Caco-2 (cell line): ENCODE data around the gene REV3L. TPM values are rescaled to one million over a fixed set of nuclear protein-coding genes. Genes with fewer than 3 reads are reported as not detected.

Source experiments
- BruUV-seq: library from RNA; stranded (reverse); fragments of 400-500 nt; replicated peaks from 2 replicates; lab custom pipeline; 2021; lab: Mats Ljungman, UMichigan
- CTCF ChIA-PET: fragments of 300-600 bp; sonication (Branson Sonifier 250); formaldehyde crosslinking; loops from one replicate; lab custom pipeline; 2022; ENCODE audit warnings: antibody characterized with exemption; lab: Charles Lee
- POLR2A ChIA-PET: fragments of 300-600 bp; sonication (Branson Sonifier 250); formaldehyde crosslinking; loops from one replicate; lab custom pipeline; 2022; ENCODE audit warnings: antibody characterized with exemption; lab: Charles Lee
- DNase-seq, 2 experiments: peaks; one replicate each; pipeline versions ENCODE4 v3.0.0 to v3.0.0-alpha.2; 2020 to 2022
- H3K27me3 ChIP-seq: replicated peaks from 2 replicates; pipeline ENCODE4 v1.6.0; 2011; ENCODE audit warnings: low read length; ENCODE audit not compliant: control insufficient read depth, insufficient read depth
- H3K36me3 ChIP-seq: 2 replicates; pipeline ENCODE4 v1.5.1; 2011; ENCODE audit warnings: low read length; ENCODE audit not compliant: control insufficient read depth, insufficient read depth
- H3K4me1 ChIP-seq: fragments of 250-450 bp; sonication (Bioruptor Pico); 2 replicates; pipeline ENCODE4 v1.5.1; 2020; ENCODE audit warnings: mild to moderate bottlenecking
- H3K4me3 ChIP-seq: 2 replicates; pipeline ENCODE4 v1.5.1; 2011; ENCODE audit warnings: low read depth, mild to moderate bottlenecking, control low read depth, low read length
- H3K9me3 ChIP-seq: fragments of 250-450 bp; sonication (Bioruptor Pico); 2 replicates; pipeline ENCODE4 v1.5.1; 2020; ENCODE audit warnings: mild to moderate bottlenecking, moderate library complexity
- H3K27ac Mint-ChIP-seq: one replicate; pipeline ENCODE4 v1.8.0; 2022; ENCODE audit warnings: mixed read lengths; ENCODE audit not compliant: unreplicated experiment
- H3K27me3 Mint-ChIP-seq: one replicate; pipeline ENCODE4 v1.8.0; 2022; ENCODE audit warnings: mixed read lengths; ENCODE audit not compliant: insufficient read depth, unreplicated experiment
- H3K36me3 Mint-ChIP-seq: one replicate; pipeline ENCODE4 v1.8.0; 2022; ENCODE audit warnings: mild to moderate bottlenecking, mixed read lengths; ENCODE audit not compliant: insufficient read depth, unreplicated experiment
- H3K4me1 Mint-ChIP-seq: one replicate; pipeline ENCODE4 v1.8.0; 2022; ENCODE audit warnings: low read depth, mixed read lengths; ENCODE audit not compliant: unreplicated experiment
- H3K4me3 Mint-ChIP-seq: one replicate; pipeline ENCODE4 v1.8.0; 2022; ENCODE audit warnings: mild to moderate bottlenecking, moderate library complexity, mixed read lengths; ENCODE audit not compliant: unreplicated experiment
- H3K9me3 Mint-ChIP-seq: one replicate; pipeline ENCODE4 v1.8.0; 2022; ENCODE audit warnings: mixed read lengths; ENCODE audit not compliant: unreplicated experiment
- CTCF ChIP-seq, 2 experiments: fragments of 200-600 bp in 1 of 2; IDR thresholded peaks; 1 replicate in 1 of 2; 2 replicates in 1 of 2; pipeline versions ENCODE4 v1.5.1 to v1.8.0; 2011 to 2022; ENCODE audit warnings: antibody characterized with exemption in 1 of 2, control low read depth in 1 of 2, inconsistent platforms in 1 of 2, low read depth in 1 of 2, low read length in 1 of 2, mild to moderate bottlenecking in 1 of 2, moderate library complexity in 1 of 2; ENCODE audit not compliant: insufficient read depth in 1 of 2, severe bottlenecking in 1 of 2, unreplicated experiment in 1 of 2
- intact Hi-C: fragments of 100-400 bp; cut with micrococcal nuclease; formaldehyde crosslinking; loops from one replicate; pipeline ENCODE4 v1.10.0; 2022; ENCODE audit not compliant: unreplicated experiment
- total RNA-seq: library from RNA; stranded (reverse); gene quantifications from 2 replicates; pipeline ENCODE4 v1.2.3, GENCODE V29; 2022

Gene REV3L
- total RNA-seq, 1 experiment from 2014 or later, result 22.2 TPM

GRCh38 chr6:111521497-111522270 is 38.7 kb upstream of the REV3L start:
- H3K4me1 Mint-ChIP-seq, result no peaks in the 10 kb centered on the region
- ChIA-PET POLR2A (no interaction called here), CTCF (no interaction called here)
- BruUV-seq, result no TSS peak
- H3K4me3 Mint-ChIP-seq, result no peak overlapping the region
- Histone ChIP-seq H3K9me3 (no peaks in the 10 kb centered on the region), H3K4me1 (no peaks in the 10 kb centered on the region), H3K36me3 (no peaks in the 10 kb centered on the region), H3K4me3 (no peak overlapping the region), H3K27me3 (no peaks in the 10 kb centered on the region)
- intact Hi-C loops, result no loop called here
- no peak for DNase-seq
- H3K27ac Mint-ChIP-seq, result no peak overlapping the region
- no peaks in the 10 kb centered on the region for H3K9me3 Mint-ChIP-seq
- H3K27me3 Mint-ChIP-seq, result no peaks in the 10 kb centered on the region
- H3K36me3 Mint-ChIP-seq, result no peaks in the 10 kb centered on the region
- TF ChIP-seq CTCF (IDR thresholded peaks at IDR 0.05; ENCODE audit: insufficient read depth in 1 of 2, low read depth in 1 of 2, low read length in 1 of 2, severe bottlenecking in 1 of 2, unreplicated experiment in 1 of 2), result no peak

GRCh38 chr6:111520524-111520923 is 37.5 kb upstream of the REV3L start:
- no peaks in the 10 kb centered on the region for H3K27me3 Mint-ChIP-seq
- POLR2A ChIA-PET, result no interaction called here
- no peak overlapping the region for H3K4me3 Mint-ChIP-seq
- no peak for TF ChIP-seq CTCF (IDR thresholded peaks at IDR 0.05; ENCODE audit: insufficient read depth in 1 of 2, low read depth in 1 of 2, low read length in 1 of 2, severe bottlenecking in 1 of 2, unreplicated experiment in 1 of 2)
- no TSS peak for BruUV-seq
- no peak overlapping the region for H3K27ac Mint-ChIP-seq
- intact Hi-C loops, result no loop called here
- H3K4me1 Mint-ChIP-seq, result no peaks in the 10 kb centered on the region
- DNase-seq, result no peak
- no peaks in the 10 kb centered on the region for H3K36me3 Mint-ChIP-seq
- no peaks in the 10 kb centered on the region for H3K36me3 ChIP-seq
- no peaks in the 10 kb centered on the region for H3K9me3 ChIP-seq
- no peaks in the 10 kb centered on the region for H3K27me3 ChIP-seq
- no peak overlapping the region for H3K4me3 ChIP-seq
- CTCF ChIA-PET, result no interaction called here
- H3K4me1 ChIP-seq, result no peaks in the 10 kb centered on the region
- H3K9me3 Mint-ChIP-seq, result no peaks in the 10 kb centered on the region

GRCh38 chr6:111517965-111518364 is 34.9 kb upstream of the REV3L start:
- intact Hi-C loops, result no loop called here
- DNase-seq, result no peak
- H3K36me3 ChIP-seq, result no peaks in the 10 kb centered on the region
- BruUV-seq, result no TSS peak
- Mint-ChIP-seq H3K36me3 (no peaks in the 10 kb centered on the region), H3K27me3 (no peaks in the 10 kb centered on the region), H3K4me1 (no peaks in the 10 kb centered on the region), H3K27ac (no peak overlapping the region), H3K9me3 (no peaks in the 10 kb centered on the region), H3K4me3 (no peak overlapping the region)
- no peak for TF ChIP-seq CTCF (IDR thresholded peaks at IDR 0.05; ENCODE audit: insufficient read depth in 1 of 2, low read depth in 1 of 2, low read length in 1 of 2, severe bottlenecking in 1 of 2, unreplicated experiment in 1 of 2)
- H3K4me1 ChIP-seq, result no peaks in the 10 kb centered on the region
- ChIA-PET CTCF (no interaction called here), POLR2A (no interaction called here)
- no peak overlapping the region for H3K4me3 ChIP-seq
- no peaks in the 10 kb centered on the region for H3K9me3 ChIP-seq
- no peaks in the 10 kb centered on the region for H3K27me3 ChIP-seq
